Measurements from ENCODE around the gene CRIP2.

CRIP2 gene

DNA sequence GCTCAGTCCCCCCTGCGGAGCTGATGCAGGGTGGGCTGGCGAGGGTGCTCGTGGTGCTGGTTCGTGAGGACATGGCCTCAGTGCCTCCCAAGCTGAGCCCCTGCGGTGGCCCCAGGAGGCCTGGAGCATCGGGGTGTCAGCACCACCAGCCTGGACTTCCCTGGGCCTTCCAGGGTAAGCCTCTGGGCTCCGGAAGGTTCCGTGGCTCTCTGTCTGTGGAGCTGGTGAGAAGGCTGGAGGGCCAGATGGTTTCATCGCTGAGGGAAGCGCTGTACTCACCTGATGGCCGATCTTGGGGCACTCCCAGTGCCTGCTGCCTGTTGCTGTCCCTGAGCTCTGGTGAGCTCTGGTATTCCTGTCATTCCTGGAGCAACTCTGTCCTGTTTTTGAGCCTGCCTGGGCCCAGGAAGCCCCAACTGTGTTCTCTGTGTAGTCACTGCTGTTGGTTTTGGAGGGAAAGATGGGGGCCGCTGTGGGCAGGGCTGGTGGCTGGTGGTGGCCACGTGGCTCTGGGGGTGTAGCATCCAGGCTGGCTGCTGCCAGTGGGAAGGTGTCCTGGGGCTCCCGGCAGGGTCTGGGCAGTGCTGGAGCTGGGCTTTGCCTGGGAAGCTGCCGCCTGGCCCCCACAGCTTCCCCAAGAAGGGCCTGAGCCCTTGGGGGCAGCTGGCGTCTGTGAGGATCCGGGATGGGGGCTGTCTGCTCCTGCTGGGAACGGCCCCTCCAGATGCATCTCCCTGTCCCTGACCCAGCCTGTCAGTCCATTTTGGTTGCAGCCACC, 36.7 kb upstream of the CRIP2 start:
- TF ChIP-seq NFIC (IDR thresholded peaks at IDR 0.05) (no peak), CREB1 (IDR thresholded peaks at IDR 0.05; ENCODE audit: low read depth) (no peak), EP300 (IDR thresholded peaks at IDR 0.05; ENCODE audit: borderline replicate concordance) (no peak)

DNA sequence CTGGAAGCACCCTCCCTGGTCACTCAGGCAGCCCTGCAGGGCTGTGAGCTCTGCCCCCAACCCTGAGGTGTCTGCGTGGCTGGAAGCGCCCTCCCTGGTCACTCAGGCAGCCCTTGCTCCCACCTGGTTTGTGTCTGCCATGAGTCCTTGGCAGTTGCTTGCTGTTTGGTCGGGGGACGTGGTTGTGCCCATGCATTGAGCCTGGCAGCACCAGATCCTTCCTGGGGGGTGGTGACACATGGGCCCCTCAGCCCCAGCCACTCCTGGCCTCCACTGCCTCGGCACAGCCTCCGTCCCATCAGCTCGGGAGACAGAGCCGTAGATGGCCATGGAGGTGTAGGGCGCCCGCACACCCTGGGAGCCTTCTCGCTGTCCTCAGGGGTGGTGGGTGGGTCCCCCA, 35.4 kb upstream of the CRIP2 start:
- no peak for TF ChIP-seq EP300 (IDR thresholded peaks at IDR 0.05; ENCODE audit: borderline replicate concordance)
- TF ChIP-seq CREB1 (IDR thresholded peaks at IDR 0.05; ENCODE audit: low read depth): no peak
- no peak for TF ChIP-seq EGR1 (IDR thresholded peaks at IDR 0.05)
- no peak for TF ChIP-seq ZBTB7A (IDR thresholded peaks at IDR 0.05; ENCODE audit: low read depth)

DNA sequence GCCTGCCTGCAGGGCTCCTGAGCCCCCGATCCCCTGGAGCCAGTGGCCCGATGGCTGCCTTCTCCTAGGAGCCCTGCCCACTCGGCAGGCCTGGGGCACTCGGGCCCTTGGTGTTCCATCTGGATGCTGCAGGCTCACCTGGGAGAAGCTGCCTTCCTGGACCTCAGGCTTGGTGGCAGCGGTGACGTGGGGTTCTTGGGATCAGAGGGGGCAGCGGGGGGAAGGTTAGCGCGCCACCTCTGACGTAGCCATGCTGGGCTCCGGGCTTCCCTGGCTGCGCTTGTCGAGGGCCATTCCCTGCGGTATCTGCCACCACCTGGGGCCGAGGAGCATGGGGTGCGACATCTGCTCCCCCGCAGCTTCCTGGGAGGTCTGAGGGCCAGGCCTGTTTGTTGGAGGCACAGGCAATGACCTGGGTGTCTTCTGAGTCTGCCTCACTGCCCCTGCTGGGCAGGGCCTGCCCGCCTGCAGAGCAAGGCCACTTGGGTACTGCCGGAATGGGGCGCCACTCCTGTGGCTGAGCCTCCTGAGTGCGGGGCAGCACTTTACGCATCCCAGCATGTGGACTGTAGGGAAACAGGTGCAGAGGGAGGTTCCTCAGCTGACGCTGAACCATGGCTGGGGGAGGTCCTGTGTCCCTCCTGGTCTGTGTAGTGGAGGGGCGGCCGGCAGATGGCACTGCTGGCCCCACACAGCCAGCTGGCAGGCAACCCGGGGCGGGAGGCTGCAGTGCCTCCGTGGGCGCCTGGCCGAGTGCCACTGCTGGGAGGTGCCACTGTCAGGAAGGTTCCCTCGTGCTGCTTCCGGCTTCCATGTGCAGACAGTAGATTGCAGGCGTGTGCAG, 34.7 kb upstream of the CRIP2 start:
- TF ChIP-seq, protein P1, sequence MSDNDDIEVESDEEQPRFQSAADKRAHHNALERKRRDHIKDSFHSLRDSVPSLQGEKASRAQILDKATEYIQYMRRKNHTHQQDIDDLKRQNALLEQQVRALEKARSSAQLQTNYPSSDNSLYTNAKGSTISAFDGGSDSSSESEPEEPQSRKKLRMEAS (IDR thresholded peaks at IDR 0.05): peak; percentile 18; the same call in 1 of the 2 replicates
- TF ChIP-seq TCF12 (IDR thresholded peaks at IDR 0.05; ENCODE audit: low read depth): no peak
- TF ChIP-seq, protein P2, sequence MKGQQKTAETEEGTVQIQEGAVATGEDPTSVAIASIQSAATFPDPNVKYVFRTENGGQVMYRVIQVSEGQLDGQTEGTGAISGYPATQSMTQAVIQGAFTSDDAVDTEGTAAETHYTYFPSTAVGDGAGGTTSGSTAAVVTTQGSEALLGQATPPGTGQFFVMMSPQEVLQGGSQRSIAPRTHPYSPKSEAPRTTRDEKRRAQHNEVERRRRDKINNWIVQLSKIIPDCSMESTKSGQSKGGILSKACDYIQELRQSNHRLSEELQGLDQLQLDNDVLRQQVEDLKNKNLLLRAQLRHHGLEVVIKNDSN (IDR thresholded peaks at IDR 0.05): no peak
- TF ChIP-seq NFIC (IDR thresholded peaks at IDR 0.05): peak; percentile 47
- TF ChIP-seq RAD21 (IDR thresholded peaks at IDR 0.05; ENCODE audit: low read depth): peak; percentile 49; the same call in 1 of the 2 replicates

DNA sequence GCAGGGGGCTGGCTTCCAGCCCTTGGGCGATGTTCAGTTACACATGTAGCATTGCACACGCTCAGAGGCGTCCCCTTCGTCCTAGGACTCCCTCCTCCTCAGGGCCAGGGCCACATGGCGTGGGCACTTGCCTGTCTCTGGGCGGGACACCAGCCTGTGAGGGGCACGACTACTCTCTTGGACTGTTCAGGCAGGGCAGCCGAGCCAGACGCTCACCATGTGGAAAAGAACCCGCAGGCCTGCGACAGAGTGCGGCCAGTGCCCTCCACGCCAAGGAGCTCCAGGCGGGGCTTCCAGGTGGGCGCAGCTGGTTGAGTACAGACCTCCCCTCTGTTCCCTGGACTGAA, 34.1 kb upstream of the CRIP2 start:
- TF ChIP-seq CREB1 (IDR thresholded peaks at IDR 0.05; ENCODE audit: low read depth) (no peak), RAD21 (IDR thresholded peaks at IDR 0.05; ENCODE audit: low read depth) (no peak), TEAD4 (IDR thresholded peaks at IDR 0.05) (no peak), EGR1 (IDR thresholded peaks at IDR 0.05) (no peak), ZBTB7A (IDR thresholded peaks at IDR 0.05; ENCODE audit: low read depth) (no peak), YY1 (IDR thresholded peaks at IDR 0.05; ENCODE audit: low read depth) (no peak), NFIC (IDR thresholded peaks at IDR 0.05) (no peak), TCF12 (IDR thresholded peaks at IDR 0.05; ENCODE audit: low read depth) (no peak), FOXM1 (IDR thresholded peaks at IDR 0.05; ENCODE audit: borderline replicate concordance, low read depth) (no peak), EP300 (IDR thresholded peaks at IDR 0.05; ENCODE audit: borderline replicate concordance) (no peak), CEBPB (IDR thresholded peaks at IDR 0.05) (no peak), TAF1 (IDR thresholded peaks at IDR 0.05; ENCODE audit: low read depth) (no peak)
- TF ChIP-seq, protein P2 (IDR thresholded peaks at IDR 0.05): no peak
- TF ChIP-seq, protein P3, sequence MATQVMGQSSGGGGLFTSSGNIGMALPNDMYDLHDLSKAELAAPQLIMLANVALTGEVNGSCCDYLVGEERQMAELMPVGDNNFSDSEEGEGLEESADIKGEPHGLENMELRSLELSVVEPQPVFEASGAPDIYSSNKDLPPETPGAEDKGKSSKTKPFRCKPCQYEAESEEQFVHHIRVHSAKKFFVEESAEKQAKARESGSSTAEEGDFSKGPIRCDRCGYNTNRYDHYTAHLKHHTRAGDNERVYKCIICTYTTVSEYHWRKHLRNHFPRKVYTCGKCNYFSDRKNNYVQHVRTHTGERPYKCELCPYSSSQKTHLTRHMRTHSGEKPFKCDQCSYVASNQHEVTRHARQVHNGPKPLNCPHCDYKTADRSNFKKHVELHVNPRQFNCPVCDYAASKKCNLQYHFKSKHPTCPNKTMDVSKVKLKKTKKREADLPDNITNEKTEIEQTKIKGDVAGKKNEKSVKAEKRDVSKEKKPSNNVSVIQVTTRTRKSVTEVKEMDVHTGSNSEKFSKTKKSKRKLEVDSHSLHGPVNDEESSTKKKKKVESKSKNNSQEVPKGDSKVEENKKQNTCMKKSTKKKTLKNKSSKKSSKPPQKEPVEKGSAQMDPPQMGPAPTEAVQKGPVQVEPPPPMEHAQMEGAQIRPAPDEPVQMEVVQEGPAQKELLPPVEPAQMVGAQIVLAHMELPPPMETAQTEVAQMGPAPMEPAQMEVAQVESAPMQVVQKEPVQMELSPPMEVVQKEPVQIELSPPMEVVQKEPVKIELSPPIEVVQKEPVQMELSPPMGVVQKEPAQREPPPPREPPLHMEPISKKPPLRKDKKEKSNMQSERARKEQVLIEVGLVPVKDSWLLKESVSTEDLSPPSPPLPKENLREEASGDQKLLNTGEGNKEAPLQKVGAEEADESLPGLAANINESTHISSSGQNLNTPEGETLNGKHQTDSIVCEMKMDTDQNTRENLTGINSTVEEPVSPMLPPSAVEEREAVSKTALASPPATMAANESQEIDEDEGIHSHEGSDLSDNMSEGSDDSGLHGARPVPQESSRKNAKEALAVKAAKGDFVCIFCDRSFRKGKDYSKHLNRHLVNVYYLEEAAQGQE (IDR thresholded peaks at IDR 0.05; ENCODE audit: low read depth): no peak
- TF ChIP-seq, protein P1 (IDR thresholded peaks at IDR 0.05): no peak

DNA sequence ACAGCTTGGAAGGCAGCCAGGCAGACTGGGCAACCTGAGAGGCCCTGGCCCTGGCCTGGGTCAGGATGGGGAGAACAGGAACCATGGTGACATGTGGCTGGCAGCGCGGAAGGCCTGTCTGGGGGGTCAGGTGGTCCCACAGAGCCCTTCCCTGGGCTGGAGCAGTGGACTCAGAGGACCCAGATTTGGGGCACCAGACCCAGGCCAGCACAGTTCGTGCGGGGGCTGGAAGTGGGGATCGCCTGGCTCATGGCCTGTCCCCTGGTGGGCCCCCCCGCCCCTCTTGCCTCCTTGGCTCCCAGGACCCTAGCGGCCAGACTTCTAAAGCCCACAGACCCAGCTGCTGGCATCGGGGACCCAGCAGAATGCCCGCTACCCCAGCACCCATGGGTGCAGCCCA, 33.6 kb upstream of the CRIP2 start:
- TF ChIP-seq TEAD4 (IDR thresholded peaks at IDR 0.05): no peak
- TF ChIP-seq TCF12 (IDR thresholded peaks at IDR 0.05; ENCODE audit: low read depth): no peak
- TF ChIP-seq, protein P2 (IDR thresholded peaks at IDR 0.05): no peak
- no peak for TF ChIP-seq RAD21 (IDR thresholded peaks at IDR 0.05; ENCODE audit: low read depth)
- no peak for TF ChIP-seq TAF1 (IDR thresholded peaks at IDR 0.05; ENCODE audit: low read depth)
- TF ChIP-seq EGR1 (IDR thresholded peaks at IDR 0.05): no peak
- TF ChIP-seq FOXM1 (IDR thresholded peaks at IDR 0.05; ENCODE audit: borderline replicate concordance, low read depth): no peak
- TF ChIP-seq CEBPB (IDR thresholded peaks at IDR 0.05): no peak
- no peak for TF ChIP-seq EP300 (IDR thresholded peaks at IDR 0.05; ENCODE audit: borderline replicate concordance)

DNA sequence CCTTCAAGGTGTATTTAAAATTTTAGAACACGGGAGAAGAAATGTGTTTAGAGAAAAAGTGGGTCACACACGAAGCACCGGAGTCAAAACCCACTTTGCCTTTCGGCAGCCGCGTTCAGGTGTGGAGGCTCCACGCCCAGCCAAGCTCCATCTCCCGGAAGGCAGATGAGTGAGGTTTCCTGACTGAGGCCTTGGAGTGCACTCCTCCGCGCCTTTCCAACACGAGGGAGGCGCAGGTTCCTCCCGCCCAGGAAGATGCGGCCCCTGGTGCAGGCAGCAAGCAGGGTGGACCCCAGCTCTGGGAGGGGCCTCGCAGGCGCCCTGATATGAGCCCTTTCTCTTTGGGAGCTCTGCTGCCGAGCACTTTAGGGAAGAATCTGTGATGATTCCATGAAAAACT, 32.5 kb upstream of the CRIP2 start:
- TF ChIP-seq, protein P2 (IDR thresholded peaks at IDR 0.05): no peak
- TF ChIP-seq RAD21 (IDR thresholded peaks at IDR 0.05; ENCODE audit: low read depth): no peak
- no peak for TF ChIP-seq EP300 (IDR thresholded peaks at IDR 0.05; ENCODE audit: borderline replicate concordance)

DNA sequence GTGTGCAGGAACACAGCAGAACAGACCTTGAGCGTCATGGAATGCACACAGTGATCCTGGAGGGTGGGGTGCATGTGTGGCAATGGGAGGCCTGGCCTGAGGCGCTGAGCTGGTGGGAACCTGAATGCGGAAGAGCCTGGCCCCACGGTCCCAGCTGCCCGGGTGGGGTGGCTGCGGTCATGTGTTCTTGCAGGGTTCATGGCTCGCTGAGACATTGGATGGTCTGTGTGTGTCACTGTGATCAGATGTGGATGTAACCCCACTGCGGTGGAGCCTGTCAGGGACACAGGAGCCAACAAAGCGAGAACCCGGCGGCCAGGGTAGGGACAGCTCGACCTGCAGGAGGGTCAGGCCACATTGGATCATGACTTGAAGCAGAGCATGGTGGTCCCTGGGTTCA, 31.8 kb upstream of the CRIP2 start:
- no peak for TF ChIP-seq EGR1 (IDR thresholded peaks at IDR 0.05)
- TF ChIP-seq, protein P3 (IDR thresholded peaks at IDR 0.05; ENCODE audit: low read depth): no peak
- no peak for TF ChIP-seq CEBPB (IDR thresholded peaks at IDR 0.05)
- TF ChIP-seq, protein P2 (IDR thresholded peaks at IDR 0.05): no peak
- no peak for TF ChIP-seq CREB1 (IDR thresholded peaks at IDR 0.05; ENCODE audit: low read depth)
- TF ChIP-seq TCF12 (IDR thresholded peaks at IDR 0.05; ENCODE audit: low read depth): no peak
- TF ChIP-seq NFIC (IDR thresholded peaks at IDR 0.05): no peak
- TF ChIP-seq FOXM1 (IDR thresholded peaks at IDR 0.05; ENCODE audit: borderline replicate concordance, low read depth): no peak
- no peak for TF ChIP-seq RAD21 (IDR thresholded peaks at IDR 0.05; ENCODE audit: low read depth)
- TF ChIP-seq, protein P1 (IDR thresholded peaks at IDR 0.05): no peak
- TF ChIP-seq TEAD4 (IDR thresholded peaks at IDR 0.05): no peak
- no peak for TF ChIP-seq TAF1 (IDR thresholded peaks at IDR 0.05; ENCODE audit: low read depth)
- no peak for TF ChIP-seq EP300 (IDR thresholded peaks at IDR 0.05; ENCODE audit: borderline replicate concordance)
- no peak for TF ChIP-seq ZBTB7A (IDR thresholded peaks at IDR 0.05; ENCODE audit: low read depth)
- TF ChIP-seq YY1 (IDR thresholded peaks at IDR 0.05; ENCODE audit: low read depth): no peak

Measured in Ishikawa (cell line).